GM18505 (cell line): ENCODE measurements around the gene OR2G6.
"Not testable (repeated sequence)": the region's sequence is repeated elsewhere in the genome, so short reads cannot be mapped to it uniquely, and the experiment has no call there.

Experiments used
- ATAC-seq: cut with Tn5 transposase; IDR thresholded peaks from one replicate; pipeline ENCODE4 v1.9.1; 2021; ENCODE audit not compliant: unreplicated experiment
- POLR2A ChIP-seq: IDR thresholded peaks from 4 replicates; pipeline ENCODE4 v1.6.1; 2011; ENCODE audit warnings: borderline replicate concordance; ENCODE audit not compliant: insufficient read depth, insufficient read length; ENCODE audit errors: extremely low read depth

The OR2G6 gene

DNA sequence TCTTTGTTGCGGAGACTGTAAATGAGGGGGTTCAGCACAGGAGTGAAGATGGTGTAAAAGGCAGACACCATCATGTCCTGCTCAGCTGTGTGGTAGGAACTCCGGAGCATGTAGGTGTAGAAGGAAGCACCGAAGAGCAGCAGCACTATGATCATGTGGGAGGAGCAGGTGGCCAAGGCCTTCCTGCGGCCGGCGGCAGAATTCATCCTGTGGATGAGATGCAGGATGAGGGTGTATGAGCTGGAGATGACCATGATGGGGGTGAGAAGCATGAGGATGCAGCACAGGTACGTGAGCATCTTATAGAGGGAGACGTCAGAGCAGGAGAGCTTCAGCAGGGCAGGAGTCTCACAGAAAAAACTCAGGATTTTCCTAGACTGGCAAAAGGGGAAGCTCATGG lies 66.0 kb downstream of the OR2G6 start:
- not testable (repeated sequence) for ATAC-seq

DNA sequence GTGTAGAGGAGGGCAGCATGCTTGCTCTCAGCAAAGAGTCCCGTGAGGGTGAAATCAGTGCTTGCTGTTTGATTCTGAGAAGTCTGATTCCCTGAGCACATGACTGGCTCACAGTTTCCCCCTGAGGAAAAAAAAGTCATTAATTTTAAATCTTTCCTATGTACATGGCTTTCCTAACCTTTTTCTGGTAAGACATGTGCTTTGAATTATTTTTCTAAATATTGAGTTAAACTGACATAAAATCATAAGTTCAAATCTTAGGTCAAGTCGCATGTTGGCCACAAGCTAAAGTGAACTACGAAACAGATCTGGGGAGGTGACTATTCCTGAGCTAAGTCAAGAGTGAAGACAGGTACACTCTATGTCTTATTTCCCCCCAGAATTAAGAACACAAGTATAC lies 66.8 kb downstream of the OR2G6 start, which contains the start of gene OR2T34:
TSS of gene OR2T34 (minus strand) at position 101 of the 400 bp plus-strand sequence. CDS start at position 101, 0 bp downstream.
- not testable (repeated sequence) for ATAC-seq

DNA sequence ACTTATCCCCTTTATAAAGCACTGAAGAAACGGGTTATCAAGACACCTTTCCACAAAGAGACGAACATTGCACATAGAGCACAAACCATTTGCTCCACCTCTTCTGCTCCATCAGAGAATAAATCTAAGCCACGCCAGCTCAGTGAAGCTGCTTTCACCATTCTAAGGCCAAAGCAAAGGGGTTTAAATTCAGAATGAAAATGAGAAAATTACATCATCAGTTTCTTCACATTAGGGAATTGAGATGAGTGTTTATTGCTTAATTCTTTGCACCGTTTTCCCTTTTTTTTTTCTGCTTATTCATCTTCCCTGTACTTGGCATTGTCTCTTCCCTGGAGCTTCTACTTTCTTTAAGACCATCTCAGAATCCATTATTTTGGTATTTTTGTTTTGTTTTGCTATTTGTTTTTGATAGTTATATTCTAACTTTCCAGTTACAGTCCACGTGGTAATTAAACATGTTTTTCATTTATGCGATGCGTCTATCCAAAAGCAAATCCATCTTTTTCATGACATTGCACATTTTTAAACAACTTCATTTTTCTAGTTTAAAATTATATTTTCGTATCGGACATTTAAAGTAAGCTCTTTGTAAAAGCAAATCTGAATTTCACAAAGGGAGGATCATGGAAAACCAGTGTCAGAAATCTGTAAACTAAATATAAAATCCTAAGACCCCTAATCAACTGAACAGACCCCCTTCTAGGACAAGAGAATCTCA lies 68.5 kb downstream of the OR2G6 start:
- no peak for ATAC-seq
- no peak for TF ChIP-seq POLR2A
